GM10266 (cell line): Measurements from ENCODE around the gene BAZ2B.

Experiments used
- DNase-seq: peaks from one replicate; pipeline ENCODE4 v3.0.0; 2012; ENCODE audit errors: extremely low spot score
- TF ChIP-seq, protein P1 (sequence below): IDR thresholded peaks from 2 replicates; pipeline ENCODE4 v1.5.1; 2012; ENCODE audit warnings: mild to moderate bottlenecking, low read depth; ENCODE audit not compliant: control insufficient read depth, insufficient read depth; ENCODE audit errors: missing control alignments

Gene BAZ2B

GRCh38 chr2:159600752-159601151 is 15.6 kb downstream of the BAZ2B start:
- no peak for DNase-seq
- TF ChIP-seq, protein P1, sequence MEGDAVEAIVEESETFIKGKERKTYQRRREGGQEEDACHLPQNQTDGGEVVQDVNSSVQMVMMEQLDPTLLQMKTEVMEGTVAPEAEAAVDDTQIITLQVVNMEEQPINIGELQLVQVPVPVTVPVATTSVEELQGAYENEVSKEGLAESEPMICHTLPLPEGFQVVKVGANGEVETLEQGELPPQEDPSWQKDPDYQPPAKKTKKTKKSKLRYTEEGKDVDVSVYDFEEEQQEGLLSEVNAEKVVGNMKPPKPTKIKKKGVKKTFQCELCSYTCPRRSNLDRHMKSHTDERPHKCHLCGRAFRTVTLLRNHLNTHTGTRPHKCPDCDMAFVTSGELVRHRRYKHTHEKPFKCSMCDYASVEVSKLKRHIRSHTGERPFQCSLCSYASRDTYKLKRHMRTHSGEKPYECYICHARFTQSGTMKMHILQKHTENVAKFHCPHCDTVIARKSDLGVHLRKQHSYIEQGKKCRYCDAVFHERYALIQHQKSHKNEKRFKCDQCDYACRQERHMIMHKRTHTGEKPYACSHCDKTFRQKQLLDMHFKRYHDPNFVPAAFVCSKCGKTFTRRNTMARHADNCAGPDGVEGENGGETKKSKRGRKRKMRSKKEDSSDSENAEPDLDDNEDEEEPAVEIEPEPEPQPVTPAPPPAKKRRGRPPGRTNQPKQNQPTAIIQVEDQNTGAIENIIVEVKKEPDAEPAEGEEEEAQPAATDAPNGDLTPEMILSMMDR: no peak

DNA sequence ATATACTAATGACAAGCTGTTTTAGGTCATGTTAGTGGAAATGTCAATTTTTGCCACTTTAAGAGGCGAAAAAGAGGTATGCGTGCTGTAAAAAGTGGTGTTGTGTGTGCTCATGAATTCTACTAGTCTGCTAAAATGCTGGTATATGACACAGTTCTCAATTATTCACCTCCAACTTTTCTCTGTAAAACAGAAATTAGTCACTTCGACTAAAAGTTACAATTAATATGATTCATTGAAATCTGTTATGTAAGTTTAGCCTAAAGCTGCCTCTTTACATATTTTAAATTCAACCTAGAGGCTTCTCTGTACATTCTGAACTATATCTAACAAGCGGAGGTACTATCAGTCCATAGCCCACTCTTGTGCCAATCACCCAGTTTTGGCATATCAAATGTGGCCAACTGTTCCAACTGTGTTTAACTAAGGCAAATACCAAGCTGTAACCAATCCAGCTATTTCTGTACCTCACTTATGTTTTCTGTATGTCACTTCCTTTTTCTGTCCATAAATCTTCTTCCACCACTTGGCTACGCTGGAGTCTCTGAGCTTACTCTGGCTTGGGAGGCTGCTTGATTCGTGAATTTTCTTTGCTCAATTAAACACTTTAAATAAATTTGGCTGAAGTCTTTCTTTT is 20.8 kb downstream of the BAZ2B start:
- no peak for DNase-seq

GRCh38 chr2:159592441-159592840 is 23.9 kb downstream of the BAZ2B start:
- DNase-seq: no peak
- TF ChIP-seq, protein P1: no peak

More for the DNA sequence above, 20.8 kb downstream of the BAZ2B start:
- TF ChIP-seq, protein P1: no peak

GRCh38 chr2:159591221-159591620 is 25.1 kb downstream of the BAZ2B start:
- TF ChIP-seq, protein P1: no peak
- DNase-seq: no peak

DNA sequence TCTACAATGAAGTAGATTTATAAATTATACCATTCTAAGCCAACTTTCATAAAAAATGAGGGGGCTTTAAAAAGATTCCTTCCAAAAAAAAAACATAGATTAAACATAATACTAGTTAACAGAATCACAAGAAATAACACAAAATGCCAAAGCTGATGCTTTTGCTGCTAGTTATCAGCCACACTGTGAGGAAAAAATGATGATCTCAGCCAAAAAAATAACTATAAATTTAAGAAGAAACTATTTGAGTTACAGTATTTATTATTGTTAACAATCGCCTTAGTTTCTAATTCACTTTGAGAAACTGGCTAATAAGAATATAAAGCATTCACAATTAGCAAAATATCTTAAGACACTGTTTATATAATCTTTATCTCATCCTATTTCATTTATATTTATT is 27.1 kb downstream of the BAZ2B start:
- TF ChIP-seq, protein P1: no peak
- no peak for DNase-seq

DNA sequence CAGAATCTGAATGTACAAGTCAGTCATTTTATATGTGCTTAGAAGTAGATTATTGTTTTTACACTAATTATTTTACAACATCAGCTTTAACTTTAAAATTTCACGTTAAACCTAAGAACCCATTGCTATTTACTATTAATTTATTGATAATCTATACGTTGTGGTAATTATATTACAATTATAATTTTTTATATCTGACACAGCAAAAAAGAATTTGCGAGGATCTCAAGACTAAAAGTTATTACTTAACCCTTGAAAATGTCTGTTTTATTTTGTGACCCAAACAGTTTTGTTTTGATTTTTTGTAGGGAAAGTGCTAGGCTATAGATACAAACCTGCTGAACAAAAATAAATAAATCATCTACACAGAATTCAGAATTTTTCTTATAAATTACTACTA is 30.3 kb downstream of the BAZ2B start:
- TF ChIP-seq, protein P1: no peak
- DNase-seq: no peak

DNA sequence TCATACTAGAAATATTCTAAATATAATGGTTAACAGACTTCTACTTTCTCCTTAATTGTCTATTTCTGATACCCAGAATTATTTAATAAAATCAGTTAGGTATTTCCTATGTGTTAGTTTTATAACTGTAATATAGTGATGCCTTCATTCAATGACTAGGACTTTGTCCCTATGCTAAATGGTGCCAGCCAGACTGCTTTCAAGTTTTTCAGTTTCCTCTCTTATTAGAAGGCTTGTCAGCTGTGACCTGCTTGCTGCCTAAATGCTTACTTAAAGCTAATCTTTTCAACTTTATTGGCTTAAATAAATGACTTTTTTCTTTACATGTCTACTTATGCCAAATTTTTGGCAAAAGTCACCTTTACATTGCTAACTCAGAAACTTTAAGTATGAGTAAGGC is 30.7 kb downstream of the BAZ2B start:
- DNase-seq: no peak
- TF ChIP-seq, protein P1: no peak
